NCI-H1048 (cell line): ENCODE measurements around the gene PLXNB2.

ENCODE experiments used
- DNase-seq: peaks from one replicate; lab custom pipeline; 2025; lab: John Stamatoyannopoulos, UW

PLXNB2 gene

GRCh38 chr22:50264104-50264745 lies 43.2 kb downstream of the PLXNB2 start:
- DNase-seq: no peak

GRCh38 chr22:50262973-50263617 lies 44.4 kb downstream of the PLXNB2 start:
- no peak for DNase-seq

GRCh38 chr22:50262460-50262911 lies 45.0 kb downstream of the PLXNB2 start:
- no peak for DNase-seq

- DNase-seq: no peak
Measured at GRCh38 chr22:50261615-50262459, 45.6 kb downstream of the PLXNB2 start, which contains the start of gene MAPK12. TSS of gene MAPK12 (minus strand) at chr22:50261683. CDS start at chr22:50261509, 174 bp downstream.

- no peak for DNase-seq
Measured at GRCh38 chr22:50260801-50261614, 46.4 kb downstream of the PLXNB2 start.

- no peak for DNase-seq
Measured at GRCh38 chr22:50260434-50260800, 47.0 kb downstream of the PLXNB2 start.

- no peak for DNase-seq
Measured at GRCh38 chr22:50259302-50259701, 48.1 kb downstream of the PLXNB2 start.

GRCh38 chr22:50258361-50259292 lies 48.8 kb downstream of the PLXNB2 start:
- DNase-seq: no peak

- DNase-seq: no peak
Measured at GRCh38 chr22:50257451-50258360, 49.7 kb downstream of the PLXNB2 start.

GRCh38 chr22:50257041-50257440 lies 50.4 kb downstream of the PLXNB2 start:
- DNase-seq: no peak

- no peak for DNase-seq
Measured at GRCh38 chr22:50256258-50256862, 51.1 kb downstream of the PLXNB2 start.

GRCh38 chr22:50255607-50256006 lies 51.8 kb downstream of the PLXNB2 start:
- DNase-seq: no peak

- DNase-seq: no peak
Measured at GRCh38 chr22:50255099-50255498, 52.3 kb downstream of the PLXNB2 start.

GRCh38 chr22:50253941-50254340 lies 53.5 kb downstream of the PLXNB2 start:
- no peak for DNase-seq

- no peak for DNase-seq
Measured at GRCh38 chr22:50253046-50253915, 54.2 kb downstream of the PLXNB2 start.

- DNase-seq: no peak
Measured at GRCh38 chr22:50252082-50253045, 55.1 kb downstream of the PLXNB2 start.

GRCh38 chr22:50251477-50252081 lies 55.9 kb downstream of the PLXNB2 start:
- no peak for DNase-seq
